Fibroblast of skin of right quadriceps (primary cell): ENCODE measurements around the gene C8G.

Experiments used
- DNase-seq: peaks from one replicate; pipeline ENCODE4 v3.0.0-alpha.2; 2013

Gene C8G

DNA sequence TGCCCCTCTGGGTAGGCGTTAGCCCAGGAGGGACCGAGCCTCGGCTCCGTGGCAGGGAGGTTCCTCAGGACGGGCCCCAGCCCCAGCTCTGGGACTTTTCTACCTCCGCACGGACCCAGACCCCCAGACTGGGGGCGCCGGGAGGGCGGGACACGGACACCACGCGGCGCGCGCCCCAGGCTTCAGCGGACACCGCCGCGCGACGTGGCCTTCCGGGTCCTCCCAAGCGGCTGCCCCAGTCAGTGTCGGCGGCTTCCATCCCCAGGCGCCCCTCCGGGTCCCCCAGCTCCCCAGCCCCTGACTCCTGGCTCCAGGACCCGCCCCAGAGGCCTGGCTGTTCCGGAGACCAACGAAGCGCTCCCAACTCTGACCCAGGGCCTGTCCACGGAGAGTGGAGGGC lies 40.8 kb downstream of the C8G start:
- no peak for DNase-seq

- DNase-seq = no peak
Measured at GRCh38 chr9:136988872-136989271, 43.8 kb downstream of the C8G start.

- DNase-seq = no peak
Measured at GRCh38 chr9:136990242-136990911, 45.3 kb downstream of the C8G start.

- DNase-seq = peak; percentile 86
Measured at GRCh38 chr9:136991993-136992818, 47.2 kb downstream of the C8G start, which contains the start of gene PAXX. PAXX (plus strand) TSS chr9:136992422; CDS start chr9:136992444, 22 bp downstream.

GRCh38 chr9:136992819-136993369 lies 47.9 kb downstream of the C8G start:
- DNase-seq = no peak

DNA sequence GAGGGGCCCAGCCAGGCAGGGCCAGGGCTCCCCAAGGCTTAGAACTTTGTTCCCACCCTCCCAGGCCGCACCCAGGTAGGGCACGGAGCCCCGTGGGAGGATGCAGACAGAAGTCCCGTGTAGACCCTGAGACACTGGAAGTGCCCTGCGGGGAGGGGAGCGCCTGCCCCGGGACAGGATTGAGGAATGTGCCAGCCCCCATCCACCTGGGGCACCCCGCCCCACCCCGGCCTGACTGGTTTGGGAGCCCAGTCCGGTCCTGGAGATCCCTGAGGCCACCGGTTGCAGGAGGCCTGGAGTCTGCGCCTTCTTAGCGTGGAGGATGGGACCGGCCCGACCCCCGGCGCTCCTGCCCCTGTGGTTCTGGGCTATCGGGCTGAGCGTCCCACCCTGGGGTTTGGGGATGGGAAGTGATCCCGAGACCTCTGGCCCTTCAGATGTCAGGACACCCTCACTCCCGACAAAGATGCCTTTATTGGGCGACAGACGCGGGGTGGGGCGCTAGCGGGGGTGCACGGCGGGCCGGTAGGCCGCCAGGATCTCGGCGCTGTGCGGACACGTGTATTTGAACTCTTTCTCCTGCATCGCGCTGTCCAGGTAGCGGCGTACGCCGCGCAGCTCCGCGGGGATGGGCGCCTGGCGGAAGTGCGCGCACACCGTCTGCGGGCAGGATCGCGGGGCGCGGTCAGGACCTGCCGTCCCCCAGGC lies 49.3 kb downstream of the C8G start:
- no peak for DNase-seq

DNA sequence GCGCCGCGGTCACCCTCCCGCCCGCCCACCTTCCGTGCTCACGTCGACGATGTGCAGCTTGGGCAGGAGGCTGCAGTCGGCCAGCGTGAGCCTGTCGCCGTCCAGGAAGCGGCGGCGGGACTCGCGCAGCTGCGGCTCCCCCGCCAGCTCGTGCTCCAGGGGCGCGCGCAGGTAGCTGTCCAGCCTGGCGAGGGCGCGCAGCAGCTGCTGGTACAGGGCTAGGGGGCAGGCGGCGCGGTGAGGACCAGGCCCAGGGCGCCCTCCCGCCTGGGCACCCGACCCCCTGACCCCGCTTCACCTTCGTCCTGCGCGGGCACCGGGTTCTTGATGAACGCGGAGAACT lies 49.8 kb downstream of the C8G start:
- DNase-seq = no peak

GRCh38 chr9:136995362-136995761 lies 50.3 kb downstream of the C8G start:
- no peak for DNase-seq

- peak; percentile 26 for DNase-seq
Measured at GRCh38 chr9:136995772-136996311, 50.8 kb downstream of the C8G start.
